Astrocyte (in vitro differentiated cells and primary cell): ENCODE data around the gene ST6GALNAC4. TPM values are rescaled to one million over a fixed set of nuclear protein-coding genes. Genes with fewer than 3 reads are reported as not detected.

Experiments
- DNase-seq: peaks from one replicate; pipeline ENCODE4 v3.0.0-alpha.2; 2010; ENCODE audit warnings: low read depth
- FAIRE-seq: peaks from 2 replicates; lab custom pipeline; 2011; peaks lifted over from hg19 to GRCh38; lab: Jason Lieb, UNC
- H2AFZ ChIP-seq: 2 replicates; pipeline ENCODE4 v1.6.0; 2012; ENCODE audit warnings: low read depth, low read length, inconsistent platforms
- H3K27ac ChIP-seq: 2 replicates; pipeline ENCODE4 v1.5.1; 2011; ENCODE audit warnings: low read depth, low read length, inconsistent platforms
- H3K27me3 ChIP-seq: 2 replicates; pipeline ENCODE4 v1.6.0; 2011; ENCODE audit warnings: low read length, inconsistent platforms; ENCODE audit not compliant: insufficient read depth
- H3K36me3 ChIP-seq: 2 replicates; pipeline ENCODE4 v1.5.1; 2011; ENCODE audit warnings: low read length, inconsistent platforms; ENCODE audit not compliant: insufficient read depth
- H3K4me1 ChIP-seq: 2 replicates; pipeline ENCODE4 v1.5.1; 2011; ENCODE audit warnings: low read length, inconsistent platforms; ENCODE audit not compliant: insufficient read depth
- H3K4me2 ChIP-seq: 2 replicates; pipeline ENCODE4 v1.6.0; 2012; ENCODE audit warnings: low read length, inconsistent platforms
- H3K4me3 ChIP-seq: 2 replicates; pipeline ENCODE4 v1.5.1; 2011; ENCODE audit warnings: low read depth, mild to moderate bottlenecking, low read length, inconsistent platforms; ENCODE audit not compliant: insufficient read depth
- H3K79me2 ChIP-seq: 2 replicates; pipeline ENCODE4 v1.6.0; 2012; ENCODE audit warnings: mild to moderate bottlenecking, low read length, inconsistent platforms; ENCODE audit not compliant: insufficient read depth
- H3K9ac ChIP-seq: 2 replicates; pipeline ENCODE4 v1.6.0; 2012; ENCODE audit warnings: mild to moderate bottlenecking, low read length, inconsistent platforms
- H3K9me3 ChIP-seq: 2 replicates; pipeline ENCODE4 v1.5.1; 2012; ENCODE audit warnings: low read depth, mild to moderate bottlenecking, low read length, inconsistent platforms; ENCODE audit not compliant: insufficient read depth
- H4K20me1 ChIP-seq: 2 replicates; pipeline ENCODE4 v1.6.0; 2012; ENCODE audit warnings: low read length, inconsistent platforms; ENCODE audit not compliant: insufficient read depth
- H3K27ac Mint-ChIP-seq: one replicate; pipeline ENCODE4 v1.8.0; 2021; ENCODE audit warnings: mild to moderate bottlenecking, mixed read lengths; ENCODE audit not compliant: unreplicated experiment
- H3K27me3 Mint-ChIP-seq: one replicate; pipeline ENCODE4 v1.8.0; 2021; ENCODE audit warnings: low read depth, mixed read lengths; ENCODE audit not compliant: unreplicated experiment
- H3K36me3 Mint-ChIP-seq: one replicate; pipeline ENCODE4 v1.8.0; 2021; ENCODE audit warnings: low read depth, mixed read lengths; ENCODE audit not compliant: unreplicated experiment
- H3K4me1 Mint-ChIP-seq: one replicate; pipeline ENCODE4 v1.8.0; 2021; ENCODE audit warnings: low read depth, mixed read lengths; ENCODE audit not compliant: unreplicated experiment
- H3K4me3 Mint-ChIP-seq: one replicate; pipeline ENCODE4 v1.8.0; 2021; ENCODE audit warnings: mild to moderate bottlenecking, moderate library complexity, mixed read lengths; ENCODE audit not compliant: unreplicated experiment
- H3K9me3 Mint-ChIP-seq: one replicate; pipeline ENCODE4 v1.8.0; 2021; ENCODE audit warnings: mild to moderate bottlenecking, mixed read lengths; ENCODE audit not compliant: unreplicated experiment
- EZH2 ChIP-seq: IDR thresholded peaks from 2 replicates; pipeline ENCODE4 v1.6.1; 2012; ENCODE audit warnings: mild to moderate bottlenecking, low read length, inconsistent platforms; ENCODE audit not compliant: insufficient read depth
- total RNA-seq: library from RNA; stranded (reverse); gene quantifications from 2 replicates; pipeline ENCODE4 v1.2.1, GENCODE V29; 2021
- TF ChIP-seq, protein P1 (sequence below): IDR thresholded peaks from 2 replicates; pipeline ENCODE4 v1.5.1; 2011; ENCODE audit warnings: low read depth, mild to moderate bottlenecking, inconsistent platforms, low read length, moderate library complexity; ENCODE audit not compliant: insufficient read depth

Gene ST6GALNAC4
- total RNA-seq, 1 donor from 2014 or later = 14.5 TPM

DNA sequence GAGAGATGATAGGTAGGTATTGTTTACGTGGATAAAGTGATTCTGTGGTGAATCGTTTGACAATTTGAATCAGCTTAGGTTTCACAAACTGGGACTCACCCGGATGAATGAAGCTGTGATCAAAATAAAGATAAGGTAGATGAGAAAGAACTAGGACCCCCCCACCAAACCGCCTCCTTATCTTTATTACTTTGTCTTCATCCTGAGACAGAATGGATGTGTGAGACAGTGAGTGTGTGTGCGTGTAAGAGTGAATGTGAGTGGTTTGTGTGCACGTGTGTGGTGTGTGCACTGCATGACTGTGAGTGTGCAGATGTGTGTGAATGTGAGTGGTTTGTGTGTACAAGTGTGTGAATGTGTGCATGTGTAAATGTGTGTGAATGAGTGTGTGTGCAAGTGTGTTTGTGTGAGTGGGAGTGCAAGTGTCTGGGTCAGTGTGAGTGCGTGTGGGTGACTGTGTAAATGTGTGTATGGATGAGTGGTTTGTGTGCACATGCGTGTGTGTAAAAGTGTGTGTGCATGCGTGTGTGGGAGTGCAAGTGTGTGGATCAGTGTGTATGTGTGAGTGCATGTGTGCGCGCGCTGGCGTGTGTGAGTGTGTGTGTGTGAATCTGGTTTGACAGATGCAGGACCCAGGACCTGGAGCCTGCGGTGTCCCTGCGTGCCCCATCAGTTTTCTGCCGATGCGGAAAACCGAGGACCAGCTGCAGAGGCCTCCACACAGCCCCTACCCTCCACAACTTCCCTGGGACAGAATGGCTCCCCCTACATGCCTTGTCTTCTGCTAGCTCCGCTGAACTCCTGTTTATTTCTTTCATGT lies 51.0 kb downstream of the ST6GALNAC4 start:
- H3K27ac ChIP-seq = no peak overlapping the region
- H3K79me2 ChIP-seq = no peaks in the 10 kb centered on the region
- no peak overlapping the region for H3K9ac ChIP-seq
- Mint-ChIP-seq H3K4me3 (no peak overlapping the region), H3K27me3 (peaks cover 2% of the 10 kb centered on the region), H3K4me1 (no peaks in the 10 kb centered on the region), H3K27ac (no peak overlapping the region), H3K36me3 (peaks cover 5% of the 10 kb centered on the region), H3K9me3 (peaks cover 2% of the 10 kb centered on the region)
- TF ChIP-seq, protein P1, sequence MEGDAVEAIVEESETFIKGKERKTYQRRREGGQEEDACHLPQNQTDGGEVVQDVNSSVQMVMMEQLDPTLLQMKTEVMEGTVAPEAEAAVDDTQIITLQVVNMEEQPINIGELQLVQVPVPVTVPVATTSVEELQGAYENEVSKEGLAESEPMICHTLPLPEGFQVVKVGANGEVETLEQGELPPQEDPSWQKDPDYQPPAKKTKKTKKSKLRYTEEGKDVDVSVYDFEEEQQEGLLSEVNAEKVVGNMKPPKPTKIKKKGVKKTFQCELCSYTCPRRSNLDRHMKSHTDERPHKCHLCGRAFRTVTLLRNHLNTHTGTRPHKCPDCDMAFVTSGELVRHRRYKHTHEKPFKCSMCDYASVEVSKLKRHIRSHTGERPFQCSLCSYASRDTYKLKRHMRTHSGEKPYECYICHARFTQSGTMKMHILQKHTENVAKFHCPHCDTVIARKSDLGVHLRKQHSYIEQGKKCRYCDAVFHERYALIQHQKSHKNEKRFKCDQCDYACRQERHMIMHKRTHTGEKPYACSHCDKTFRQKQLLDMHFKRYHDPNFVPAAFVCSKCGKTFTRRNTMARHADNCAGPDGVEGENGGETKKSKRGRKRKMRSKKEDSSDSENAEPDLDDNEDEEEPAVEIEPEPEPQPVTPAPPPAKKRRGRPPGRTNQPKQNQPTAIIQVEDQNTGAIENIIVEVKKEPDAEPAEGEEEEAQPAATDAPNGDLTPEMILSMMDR = no peak
- TF ChIP-seq EZH2 = no peak
- H2AFZ ChIP-seq = no peak overlapping the region
- no peaks in the 10 kb centered on the region for H3K4me1 ChIP-seq
- H3K36me3 ChIP-seq = no peaks in the 10 kb centered on the region
- H3K4me2 ChIP-seq = no peak overlapping the region
- H3K4me3 ChIP-seq = no peak overlapping the region
- H4K20me1 ChIP-seq = peaks cover 9% of the 10 kb centered on the region
- FAIRE-seq (no peak), DNase-seq (no peak)
- H3K27me3 ChIP-seq = no peaks in the 10 kb centered on the region
- no peaks in the 10 kb centered on the region for H3K9me3 ChIP-seq

DNA sequence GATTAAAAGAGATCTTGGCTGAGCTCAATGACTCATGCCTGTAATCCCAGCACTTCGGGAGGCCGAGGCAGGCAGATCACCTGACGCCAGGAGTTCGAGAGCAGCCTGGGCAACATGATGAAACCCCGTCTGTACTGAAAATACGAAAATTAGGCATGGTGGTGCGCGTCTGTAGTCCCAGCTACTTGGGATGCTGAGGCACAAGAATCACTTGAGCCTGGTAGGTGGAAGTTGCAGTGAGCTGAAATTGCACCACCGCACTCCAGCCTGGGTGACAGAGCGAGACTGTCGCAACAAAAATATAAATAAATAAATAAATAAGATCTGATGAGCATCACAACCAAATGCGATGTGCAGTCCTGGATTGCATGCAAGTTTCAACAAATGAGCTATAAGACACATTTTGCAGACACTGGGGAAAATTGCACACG lies 53.6 kb downstream of the ST6GALNAC4 start:
- no peaks in the 10 kb centered on the region for H4K20me1 ChIP-seq
- H3K79me2 ChIP-seq = no peaks in the 10 kb centered on the region
- H2AFZ ChIP-seq = no peak overlapping the region
- H3K27ac Mint-ChIP-seq = no peak overlapping the region
- no peak overlapping the region for H3K4me2 ChIP-seq
- no peaks in the 10 kb centered on the region for H3K4me1 Mint-ChIP-seq
- peaks cover 17% of the 10 kb centered on the region for H3K27me3 Mint-ChIP-seq
- H3K27me3 ChIP-seq = no peaks in the 10 kb centered on the region
- H3K36me3 ChIP-seq = no peaks in the 10 kb centered on the region
- no peak overlapping the region for H3K4me3 Mint-ChIP-seq
- H3K9ac ChIP-seq = no peak overlapping the region
- FAIRE-seq (no peak), DNase-seq (no peak)
- TF ChIP-seq EZH2 = no peak
- TF ChIP-seq, protein P1 = no peak
- H3K27ac ChIP-seq = no peak overlapping the region
- H3K4me1 ChIP-seq = no peaks in the 10 kb centered on the region
- H3K9me3 ChIP-seq = no peaks in the 10 kb centered on the region
- peaks cover 5% of the 10 kb centered on the region for H3K9me3 Mint-ChIP-seq
- no peak overlapping the region for H3K4me3 ChIP-seq
- peaks cover 3% of the 10 kb centered on the region for H3K36me3 Mint-ChIP-seq
